Testis (tissue), 2 donors: Measurements from ENCODE around the gene TBC1D22A.

Experiments
- POLR2A ChIP-seq: fragments of 450-650 bp; IDR thresholded peaks from one replicate; pipeline ENCODE4 v1.6.1; 2017; ENCODE audit warnings: antibody characterized with exemption, mild to moderate bottlenecking, moderate library complexity
- TF ChIP-seq, protein P1 (sequence below), 3 experiments: fragments of 450-650 bp in 2 of 3; fragments of 200-600 bp in 1 of 3; sonication (generic) in 1 of 3; IDR thresholded peaks; one replicate each; pipeline ENCODE4 v1.5.1; 2016 to 2019; ENCODE audit warnings: antibody characterized with exemption in 3 of 3, mild to moderate bottlenecking in 2 of 3, moderate library complexity in 1 of 3

DNA sequence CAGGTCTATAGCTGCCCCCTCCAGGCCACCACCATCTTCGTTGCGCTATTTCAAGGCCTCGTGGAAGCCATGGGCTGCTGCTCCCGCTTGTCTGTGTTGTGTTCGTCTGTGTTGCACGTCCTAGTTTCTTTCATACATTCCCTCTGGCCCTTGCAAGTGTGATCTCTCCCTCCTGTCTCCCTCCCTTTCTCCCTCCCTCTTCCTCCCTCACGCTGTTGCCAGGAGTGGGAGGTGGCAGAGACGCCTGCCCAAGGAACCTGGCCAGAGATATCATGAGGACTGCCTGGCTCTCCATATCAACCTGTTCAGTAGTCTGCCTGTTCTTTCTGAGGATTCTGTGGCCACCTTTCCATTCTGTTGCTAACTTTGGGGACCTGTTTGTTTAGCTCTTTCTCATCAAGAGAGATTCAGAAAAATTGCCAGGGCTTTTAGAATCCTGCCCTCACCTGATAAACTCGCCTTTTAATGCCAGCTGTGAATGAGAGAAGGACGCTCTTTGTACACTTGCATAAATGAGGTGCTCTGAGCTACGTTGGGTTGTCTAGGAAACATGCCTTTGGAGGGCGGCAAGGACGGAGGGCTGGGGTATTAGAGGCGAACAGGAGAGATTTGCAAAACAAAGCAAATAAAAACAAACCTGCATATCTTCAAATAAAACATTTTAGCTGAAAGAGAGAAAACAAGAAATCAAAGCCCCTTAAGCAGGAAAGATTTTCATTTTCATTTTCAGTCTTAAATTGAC is 185.2 kb downstream of the TBC1D22A start:
- TF ChIP-seq, protein P1, sequence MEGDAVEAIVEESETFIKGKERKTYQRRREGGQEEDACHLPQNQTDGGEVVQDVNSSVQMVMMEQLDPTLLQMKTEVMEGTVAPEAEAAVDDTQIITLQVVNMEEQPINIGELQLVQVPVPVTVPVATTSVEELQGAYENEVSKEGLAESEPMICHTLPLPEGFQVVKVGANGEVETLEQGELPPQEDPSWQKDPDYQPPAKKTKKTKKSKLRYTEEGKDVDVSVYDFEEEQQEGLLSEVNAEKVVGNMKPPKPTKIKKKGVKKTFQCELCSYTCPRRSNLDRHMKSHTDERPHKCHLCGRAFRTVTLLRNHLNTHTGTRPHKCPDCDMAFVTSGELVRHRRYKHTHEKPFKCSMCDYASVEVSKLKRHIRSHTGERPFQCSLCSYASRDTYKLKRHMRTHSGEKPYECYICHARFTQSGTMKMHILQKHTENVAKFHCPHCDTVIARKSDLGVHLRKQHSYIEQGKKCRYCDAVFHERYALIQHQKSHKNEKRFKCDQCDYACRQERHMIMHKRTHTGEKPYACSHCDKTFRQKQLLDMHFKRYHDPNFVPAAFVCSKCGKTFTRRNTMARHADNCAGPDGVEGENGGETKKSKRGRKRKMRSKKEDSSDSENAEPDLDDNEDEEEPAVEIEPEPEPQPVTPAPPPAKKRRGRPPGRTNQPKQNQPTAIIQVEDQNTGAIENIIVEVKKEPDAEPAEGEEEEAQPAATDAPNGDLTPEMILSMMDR (IDR thresholded peaks at IDR 0.05): no peak
- TF ChIP-seq POLR2A: no peak
